HEK293 (cell line): Measurements from ENCODE around the gene HS3ST6.

ENCODE experiments used
- CTCF ChIA-PET: fragments of 350-600 bp; formaldehyde crosslinking; extraction: SDS; loops from one replicate; lab custom pipeline; 2021; ENCODE audit warnings: antibody characterized with exemption; lab: Yijun Ruan, JAX
- POLR2A ChIA-PET: fragments of 300-600 bp; formaldehyde crosslinking; extraction: SDS; loops from one replicate; lab custom pipeline; 2020; ENCODE audit warnings: antibody characterized with exemption, inconsistent platforms; lab: Yijun Ruan, JAX
- H3K27ac ChIP-seq: fragments of 200-500 bp; sonication (Bioruptor generic); 2 replicates; pipeline ENCODE4 v1.5.1; 2014; ENCODE audit warnings: low read depth, low read length, control low read depth, inconsistent platforms; ENCODE audit errors: extremely low read depth
- H3K36me3 ChIP-seq, 2 experiments: fragments of 200-500 bp in 1 of 2; sonication (Bioruptor generic) in 1 of 2; 1 replicate in 1 of 2; 2 replicates in 1 of 2; pipeline ENCODE4 v1.5.1; 2014 to 2017; ENCODE audit warnings: inconsistent platforms in 2 of 2, low read length in 2 of 2; ENCODE audit not compliant: control insufficient read depth in 2 of 2, insufficient read depth in 1 of 2
- H3K4me1 ChIP-seq: fragments of 200-500 bp; sonication (Bioruptor generic); 2 replicates; pipeline ENCODE4 v1.5.1; 2014; ENCODE audit warnings: mild to moderate bottlenecking, low read length, inconsistent platforms; ENCODE audit not compliant: control insufficient read depth, insufficient read depth
- H3K4me3 ChIP-seq: 2 replicates; pipeline ENCODE4 v1.5.1; 2011; ENCODE audit warnings: low read depth, mild to moderate bottlenecking, control low read depth, low read length, moderate library complexity
- H3K9me3 ChIP-seq: fragments of 200-500 bp; sonication (Bioruptor generic); 2 replicates; pipeline ENCODE4 v1.5.1; 2014; ENCODE audit warnings: low read depth, low read length, inconsistent platforms; ENCODE audit not compliant: control insufficient read depth, insufficient read depth
- KLF1 ChIP-seq: fragments of 450-650 bp; formaldehyde crosslinking; IDR thresholded peaks from 2 replicates; pipeline ENCODE4 v1.5.1; 2016; ENCODE audit warnings: missing biosample characterization, missing genetic modification characterization
- KLF7 ChIP-seq: fragments of 450-650 bp; formaldehyde crosslinking; IDR thresholded peaks from 2 replicates; pipeline ENCODE4 v1.5.1; 2016; ENCODE audit warnings: missing biosample characterization, missing genetic modification characterization, borderline replicate concordance
- MEIS1 ChIP-seq: sonication (generic); formaldehyde crosslinking; IDR thresholded peaks from 2 replicates; pipeline ENCODE4 v1.8.1; 2022; ENCODE audit warnings: missing genetic modification reagents, mild to moderate bottlenecking, borderline replicate concordance
- REPIN1 ChIP-seq: fragments of 450-650 bp; formaldehyde crosslinking; IDR thresholded peaks from 2 replicates; pipeline ENCODE4 v1.5.1; 2017; ENCODE audit warnings: missing biosample characterization, missing genetic modification characterization, low read depth
- SP7 ChIP-seq: fragments of 450-650 bp; formaldehyde crosslinking; IDR thresholded peaks from 2 replicates; pipeline ENCODE4 v1.5.1; 2016; ENCODE audit warnings: missing biosample characterization, missing genetic modification characterization
- ZBTB21 ChIP-seq: fragments of 450-650 bp; formaldehyde crosslinking; IDR thresholded peaks from 2 replicates; pipeline ENCODE4 v1.5.1; 2017; ENCODE audit warnings: missing biosample characterization, missing genetic modification characterization
- ZFP37 ChIP-seq: fragments of 450-650 bp; formaldehyde crosslinking; IDR thresholded peaks from 2 replicates; pipeline ENCODE4 v1.5.1; 2016; ENCODE audit warnings: missing biosample characterization, missing genetic modification characterization
- ZFP41 ChIP-seq: fragments of 450-650 bp; formaldehyde crosslinking; IDR thresholded peaks from 2 replicates; pipeline ENCODE4 v1.5.1; 2016; ENCODE audit warnings: missing biosample characterization, missing genetic modification characterization, borderline replicate concordance
- ZNF174 ChIP-seq: fragments of 450-650 bp; formaldehyde crosslinking; IDR thresholded peaks from 2 replicates; pipeline ENCODE4 v1.5.0; 2017; ENCODE audit warnings: missing biosample characterization, mild to moderate bottlenecking, missing genetic modification characterization
- ZNF202 ChIP-seq: fragments of 450-650 bp; formaldehyde crosslinking; IDR thresholded peaks from 2 replicates; pipeline ENCODE4 v1.5.1; 2016; ENCODE audit warnings: missing biosample characterization, missing genetic modification characterization, borderline replicate concordance
- ZNF433 ChIP-seq: fragments of 450-650 bp; formaldehyde crosslinking; IDR thresholded peaks from 2 replicates; pipeline ENCODE4 v1.5.1; 2016; ENCODE audit warnings: missing biosample characterization, missing genetic modification characterization, low read depth
- ZNF521 ChIP-seq: fragments of 450-650 bp; formaldehyde crosslinking; IDR thresholded peaks from 2 replicates; pipeline ENCODE4 v1.5.1; 2017; ENCODE audit warnings: missing biosample characterization, mild to moderate bottlenecking, missing genetic modification characterization
- ZNF548 ChIP-seq: fragments of 450-650 bp; formaldehyde crosslinking; IDR thresholded peaks from 2 replicates; pipeline ENCODE4 v1.5.1; 2016; ENCODE audit warnings: missing biosample characterization, missing genetic modification characterization
- ZNF707 ChIP-seq: fragments of 450-650 bp; formaldehyde crosslinking; IDR thresholded peaks from 2 replicates; pipeline ENCODE4 v1.5.1; 2016; ENCODE audit warnings: missing biosample characterization, missing genetic modification characterization
- ZNF76 ChIP-seq: fragments of 450-650 bp; formaldehyde crosslinking; IDR thresholded peaks from 2 replicates; pipeline ENCODE4; 2016; ENCODE audit warnings: low read depth, missing biosample characterization, missing genetic modification characterization, borderline replicate concordance
- TF ChIP-seq, protein P1 (sequence below): fragments of 450-650 bp; formaldehyde crosslinking; IDR thresholded peaks from 2 replicates; pipeline ENCODE4 v1.5.1; 2017; ENCODE audit warnings: missing biosample characterization, missing genetic modification characterization
- TF ChIP-seq, protein P2 (sequence below): fragments of 450-650 bp; IDR thresholded peaks from 2 replicates; pipeline ENCODE4 v1.5.1; 2018; ENCODE audit warnings: missing biosample characterization, mild to moderate bottlenecking, missing genetic modification characterization
- TF ChIP-seq, protein P3 (sequence below): fragments of 450-650 bp; formaldehyde crosslinking; IDR thresholded peaks from 2 replicates; pipeline ENCODE4 v1.5.1; 2016; ENCODE audit warnings: missing biosample characterization, missing genetic modification characterization
- TF ChIP-seq, protein P4 (sequence below): sonication (generic); formaldehyde crosslinking; IDR thresholded peaks from 2 replicates; pipeline ENCODE4 v1.8.1; 2022; ENCODE audit warnings: mild to moderate bottlenecking, moderate library complexity, missing genetic modification reagents

HS3ST6 gene

DNA sequence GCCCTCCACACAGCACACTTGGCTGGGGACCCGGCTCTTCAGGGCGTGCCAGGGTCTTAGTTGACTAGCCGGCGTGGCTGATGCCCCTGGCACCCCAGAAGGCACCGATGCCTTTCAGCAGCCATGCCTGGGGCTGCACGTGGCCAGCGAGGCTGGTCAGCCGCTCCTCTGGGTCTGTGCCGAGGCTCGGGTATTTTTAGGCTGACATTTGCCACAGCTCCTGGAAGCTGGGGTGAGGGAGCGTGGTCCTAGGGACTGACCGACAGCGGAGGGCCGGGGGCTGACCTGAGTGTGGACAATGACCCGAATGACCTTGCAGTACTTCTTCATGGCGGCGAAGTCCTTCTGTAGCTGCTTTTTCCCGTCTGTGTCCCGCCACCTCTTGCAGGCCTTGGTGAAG is 32.3 kb upstream of the HS3ST6 start:
- no peak for TF ChIP-seq REPIN1 (tag by site-specific recombination)
- TF ChIP-seq ZNF202 (tag by site-specific recombination) = no peak
- Histone ChIP-seq H3K27ac (no peak overlapping the region), H3K9me3 (no peaks in the 10 kb centered on the region), H3K4me1 (no peaks in the 10 kb centered on the region), H3K36me3 (no peaks in the 10 kb centered on the region), H3K4me3 (no peak overlapping the region)
- ChIA-PET POLR2A (interaction anchor here (0.6 to 3.5 kb wide), 3 partner anchors 10 to 48 kb away, joined by 7 to 19 read pairs (median 7); partner anchors contain the start of genes NDUFB10 and RPS2), CTCF (no interaction called here)

DNA sequence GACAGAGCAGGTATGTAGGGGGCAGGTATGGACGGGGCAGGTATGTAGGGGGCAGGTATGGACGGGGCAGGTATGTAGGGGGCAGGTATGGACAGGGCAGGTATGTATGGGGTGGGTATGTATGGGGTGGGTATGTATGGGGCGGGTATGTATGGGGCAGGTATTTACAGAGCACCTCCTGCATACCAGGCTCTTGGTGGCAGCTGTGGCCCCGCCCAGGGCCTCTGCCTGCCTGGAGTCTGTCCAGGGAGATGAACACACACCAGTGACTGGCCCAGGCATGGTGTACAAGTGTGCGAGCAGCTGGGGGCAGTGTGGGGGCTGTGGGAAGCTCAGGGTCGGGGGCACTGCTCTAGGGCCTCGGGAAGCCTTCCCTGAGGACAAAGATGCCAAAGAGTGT is 31.8 kb upstream of the HS3ST6 start:
- no peaks in the 10 kb centered on the region for H3K4me1 ChIP-seq
- ChIA-PET CTCF (no interaction called here), POLR2A (interaction anchor here (0.6 to 3.5 kb wide), 3 partner anchors 10 to 48 kb away, joined by 7 to 19 read pairs (median 7); partner anchors contain the start of genes NDUFB10 and RPS2)
- no peaks in the 10 kb centered on the region for H3K36me3 ChIP-seq
- TF ChIP-seq ZNF548 (tag by site-specific recombination) = no peak
- no peak for TF ChIP-seq ZNF707
- no peak for TF ChIP-seq ZNF174 (tag by site-specific recombination)
- no peak for TF ChIP-seq KLF1 (tag by site-specific recombination)
- no peak for TF ChIP-seq ZFP37 (tag by site-specific recombination)
- TF ChIP-seq, protein P1, sequence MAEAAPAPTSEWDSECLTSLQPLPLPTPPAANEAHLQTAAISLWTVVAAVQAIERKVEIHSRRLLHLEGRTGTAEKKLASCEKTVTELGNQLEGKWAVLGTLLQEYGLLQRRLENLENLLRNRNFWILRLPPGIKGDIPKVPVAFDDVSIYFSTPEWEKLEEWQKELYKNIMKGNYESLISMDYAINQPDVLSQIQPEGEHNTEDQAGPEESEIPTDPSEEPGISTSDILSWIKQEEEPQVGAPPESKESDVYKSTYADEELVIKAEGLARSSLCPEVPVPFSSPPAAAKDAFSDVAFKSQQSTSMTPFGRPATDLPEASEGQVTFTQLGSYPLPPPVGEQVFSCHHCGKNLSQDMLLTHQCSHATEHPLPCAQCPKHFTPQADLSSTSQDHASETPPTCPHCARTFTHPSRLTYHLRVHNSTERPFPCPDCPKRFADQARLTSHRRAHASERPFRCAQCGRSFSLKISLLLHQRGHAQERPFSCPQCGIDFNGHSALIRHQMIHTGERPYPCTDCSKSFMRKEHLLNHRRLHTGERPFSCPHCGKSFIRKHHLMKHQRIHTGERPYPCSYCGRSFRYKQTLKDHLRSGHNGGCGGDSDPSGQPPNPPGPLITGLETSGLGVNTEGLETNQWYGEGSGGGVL = no peak
- TF ChIP-seq, protein P2, sequence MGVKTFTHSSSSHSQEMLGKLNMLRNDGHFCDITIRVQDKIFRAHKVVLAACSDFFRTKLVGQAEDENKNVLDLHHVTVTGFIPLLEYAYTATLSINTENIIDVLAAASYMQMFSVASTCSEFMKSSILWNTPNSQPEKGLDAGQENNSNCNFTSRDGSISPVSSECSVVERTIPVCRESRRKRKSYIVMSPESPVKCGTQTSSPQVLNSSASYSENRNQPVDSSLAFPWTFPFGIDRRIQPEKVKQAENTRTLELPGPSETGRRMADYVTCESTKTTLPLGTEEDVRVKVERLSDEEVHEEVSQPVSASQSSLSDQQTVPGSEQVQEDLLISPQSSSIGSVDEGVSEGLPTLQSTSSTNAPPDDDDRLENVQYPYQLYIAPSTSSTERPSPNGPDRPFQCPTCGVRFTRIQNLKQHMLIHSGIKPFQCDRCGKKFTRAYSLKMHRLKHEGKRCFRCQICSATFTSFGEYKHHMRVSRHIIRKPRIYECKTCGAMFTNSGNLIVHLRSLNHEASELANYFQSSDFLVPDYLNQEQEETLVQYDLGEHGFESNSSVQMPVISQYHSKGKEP (tag by site-specific recombination) = no peak
- TF ChIP-seq ZBTB21 (tag by site-specific recombination) = no peak
- TF ChIP-seq SP7 (tag by site-specific recombination) = no peak
- TF ChIP-seq MEIS1 (CRISPR knock-in tag) = no peak
- no peak for TF ChIP-seq ZNF521
- TF ChIP-seq, protein P3, sequence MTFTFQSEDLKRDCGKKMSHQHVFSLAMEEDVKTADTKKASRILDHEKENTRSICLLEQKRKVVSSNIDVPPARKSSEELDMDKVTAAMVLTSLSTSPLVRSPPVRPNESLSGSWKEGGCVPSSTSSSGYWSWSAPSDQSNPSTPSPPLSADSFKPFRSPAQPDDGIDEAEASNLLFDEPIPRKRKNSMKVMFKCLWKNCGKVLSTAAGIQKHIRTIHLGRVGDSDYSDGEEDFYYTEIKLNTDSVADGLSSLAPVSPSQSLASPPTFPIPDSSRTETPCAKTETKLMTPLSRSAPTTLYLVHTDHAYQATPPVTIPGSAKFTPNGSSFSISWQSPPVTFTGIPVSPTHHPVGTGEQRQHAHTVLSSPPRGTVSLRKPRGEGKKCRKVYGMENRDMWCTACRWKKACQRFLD (tag by site-specific recombination) = no peak
- TF ChIP-seq, protein P4, sequence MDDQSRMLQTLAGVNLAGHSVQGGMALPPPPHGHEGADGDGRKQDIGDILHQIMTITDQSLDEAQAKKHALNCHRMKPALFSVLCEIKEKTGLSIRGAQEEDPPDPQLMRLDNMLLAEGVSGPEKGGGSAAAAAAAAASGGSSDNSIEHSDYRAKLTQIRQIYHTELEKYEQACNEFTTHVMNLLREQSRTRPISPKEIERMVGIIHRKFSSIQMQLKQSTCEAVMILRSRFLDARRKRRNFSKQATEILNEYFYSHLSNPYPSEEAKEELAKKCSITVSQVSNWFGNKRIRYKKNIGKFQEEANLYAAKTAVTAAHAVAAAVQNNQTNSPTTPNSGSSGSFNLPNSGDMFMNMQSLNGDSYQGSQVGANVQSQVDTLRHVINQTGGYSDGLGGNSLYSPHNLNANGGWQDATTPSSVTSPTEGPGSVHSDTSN (CRISPR knock-in tag) = no peak
- no peak for TF ChIP-seq ZNF76 (tag by site-specific recombination)
- TF ChIP-seq ZNF433 (tag by site-specific recombination) = no peak
- no peak for TF ChIP-seq ZFP41
- TF ChIP-seq KLF7 (tag by site-specific recombination) = no peak
- no peak overlapping the region for H3K4me3 ChIP-seq
- H3K9me3 ChIP-seq = no peaks in the 10 kb centered on the region
- H3K27ac ChIP-seq = no peak overlapping the region
